Breast epithelium (tissue), 3 donors: Measurements from ENCODE around the gene RBMXL2.

Experiments
- CTCF ChIP-seq, 3 donors: fragments of 450-650 bp; IDR thresholded peaks; one replicate each; pipeline ENCODE4 v1.5.1; 2016 to 2017; ENCODE audit warnings: antibody characterized with exemption in 3 of 3, mild to moderate bottlenecking in 3 of 3, moderate library complexity in 3 of 3
- POLR2A ChIP-seq: fragments of 450-650 bp; IDR thresholded peaks from one replicate; pipeline ENCODE4 v1.6.1; 2016; ENCODE audit warnings: antibody characterized with exemption, mild to moderate bottlenecking, moderate library complexity
- POLR2AphosphoS5 ChIP-seq, 3 donors: sonication (generic); formaldehyde crosslinking; IDR thresholded peaks; one replicate each; pipeline ENCODE4 v1.6.1; 2017; ENCODE audit warnings: antibody characterized with exemption in 3 of 3

GRCh38 chr11:7116370-7116769 is 27.6 kb downstream of the RBMXL2 start:
- TF ChIP-seq CTCF (IDR thresholded peaks at IDR 0.05) (no peak), POLR2A (no peak), POLR2AphosphoS5 (IDR thresholded peaks at IDR 0.05) (no peak)
